Measurements from ENCODE around the gene RFT1. TPM values are rescaled to one million over a fixed set of nuclear protein-coding genes. Genes with fewer than 3 reads are reported as not detected.

Gene RFT1
- total and polyA plus RNA-seq, 9 donors: 8.3 to 23.6 (median 17.8) TPM

GRCh38 chr3:53074761-53075742, 55.2 kb downstream of the RFT1 start:
- intact Hi-C loops (cut with DNase I): loop anchor here in 2 of 4 donors (5.0 to 10.0 kb wide), 2 partner anchors 333 to 650 kb away; no protein-coding TSS in a partner anchor
- H3K4me1 ChIP-seq (ENCODE audit: insufficient read depth): peaks cover 5% of the 10 kb centered on the region
- 75 to 81% (median 76%) methylated on average over 9 of the region's 9 CpGs for WGBS, 3 donors
- no peak overlapping the region for H3K4me3 ChIP-seq
- H3K9me3 ChIP-seq: no peaks in the 10 kb centered on the region
- H3K27me3 ChIP-seq: no peaks in the 10 kb centered on the region
- TF ChIP-seq CTCF (IDR thresholded peaks at IDR 0.05) (no peak), POLR2A (IDR thresholded peaks at IDR 0.05) (no peak), EP300 (IDR thresholded peaks at IDR 0.05) (no peak)
- no peak overlapping the region for H3K27ac ChIP-seq
- H3K36me3 ChIP-seq: no peaks in the 10 kb centered on the region
- DNase-seq: peak in 2 of 5 donors; percentile 7 to 25

DNA sequence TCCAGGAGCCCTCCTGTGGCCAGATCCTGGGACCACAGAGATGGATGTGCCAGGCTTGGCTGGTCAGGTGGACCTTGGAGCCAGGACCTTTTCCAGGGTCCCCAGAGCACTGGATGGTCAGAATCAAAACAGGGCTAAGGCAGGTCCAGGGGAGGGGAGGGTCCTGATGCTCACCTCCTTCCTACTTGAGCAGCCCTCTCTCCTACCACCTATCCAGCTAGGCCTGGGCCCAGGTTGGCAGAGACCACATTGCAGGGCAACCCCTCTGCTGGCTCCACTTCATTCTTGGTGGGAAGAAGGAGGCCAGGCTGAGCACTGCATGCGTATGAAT, 55.9 kb downstream of the RFT1 start:
- no peak overlapping the region for H3K4me3 ChIP-seq
- no peaks in the 10 kb centered on the region for H3K27me3 ChIP-seq
- H3K36me3 ChIP-seq: no peaks in the 10 kb centered on the region
- 90 to 96% (median 93%) methylated on average over 1 of the region's 1 CpG for WGBS, 3 donors
- H3K4me1 ChIP-seq (ENCODE audit: insufficient read depth): peaks cover 5% of the 10 kb centered on the region
- intact Hi-C loops (cut with DNase I): loop anchor here in 2 of 4 donors (5.0 to 10.0 kb wide), 2 partner anchors 332 to 650 kb away; no protein-coding TSS in a partner anchor
- H3K27ac ChIP-seq: no peak overlapping the region
- TF ChIP-seq POLR2A (IDR thresholded peaks at IDR 0.05): no peak
- TF ChIP-seq EP300 (IDR thresholded peaks at IDR 0.05): no peak
- no peak for TF ChIP-seq CTCF (IDR thresholded peaks at IDR 0.05)
- H3K9me3 ChIP-seq: no peaks in the 10 kb centered on the region
- DNase-seq: peak in 2 of 5 donors; percentile 12 to 25

- TF ChIP-seq EP300 (IDR thresholded peaks at IDR 0.05) (no peak), POLR2A (IDR thresholded peaks at IDR 0.05) (no peak), CTCF (IDR thresholded peaks at IDR 0.05) (no peak)
- intact Hi-C loops (cut with DNase I): loop anchor here in 2 of 4 donors (5.0 to 10.0 kb wide), 2 partner anchors 331 to 649 kb away; no protein-coding TSS in a partner anchor
- WGBS, 3 donors: 63 to 70% (median 64%) methylated on average over 17 of the region's 17 CpGs
Measured at GRCh38 chr3:53073553-53074365, 56.5 kb downstream of the RFT1 start.

More at GRCh38 chr3:53073553-53074365, 56.5 kb downstream of the RFT1 start:
- Histone ChIP-seq H3K9me3 (no peaks in the 10 kb centered on the region), H3K4me3 (peak overlapping the region; percentile 58), H3K4me1 (ENCODE audit: insufficient read depth) (peaks cover 5% of the 10 kb centered on the region), H3K27me3 (no peaks in the 10 kb centered on the region), H3K27ac (peak overlapping the region; percentile 9 to 33), H3K36me3 (no peaks in the 10 kb centered on the region)
- DNase-seq: peak in 2 of 5 donors; percentile 23 to 35

Data from ovary (tissue), 9 donors.